Measurements from ENCODE around the gene ZNF429. TPM values are rescaled to one million over a fixed set of nuclear protein-coding genes. Genes with fewer than 3 reads are reported as not detected.

The ZNF429 gene
- polyA plus RNA-seq (2012; ENCODE audit: insufficient read depth, insufficient read length, low read depth) = 5.2 TPM

DNA sequence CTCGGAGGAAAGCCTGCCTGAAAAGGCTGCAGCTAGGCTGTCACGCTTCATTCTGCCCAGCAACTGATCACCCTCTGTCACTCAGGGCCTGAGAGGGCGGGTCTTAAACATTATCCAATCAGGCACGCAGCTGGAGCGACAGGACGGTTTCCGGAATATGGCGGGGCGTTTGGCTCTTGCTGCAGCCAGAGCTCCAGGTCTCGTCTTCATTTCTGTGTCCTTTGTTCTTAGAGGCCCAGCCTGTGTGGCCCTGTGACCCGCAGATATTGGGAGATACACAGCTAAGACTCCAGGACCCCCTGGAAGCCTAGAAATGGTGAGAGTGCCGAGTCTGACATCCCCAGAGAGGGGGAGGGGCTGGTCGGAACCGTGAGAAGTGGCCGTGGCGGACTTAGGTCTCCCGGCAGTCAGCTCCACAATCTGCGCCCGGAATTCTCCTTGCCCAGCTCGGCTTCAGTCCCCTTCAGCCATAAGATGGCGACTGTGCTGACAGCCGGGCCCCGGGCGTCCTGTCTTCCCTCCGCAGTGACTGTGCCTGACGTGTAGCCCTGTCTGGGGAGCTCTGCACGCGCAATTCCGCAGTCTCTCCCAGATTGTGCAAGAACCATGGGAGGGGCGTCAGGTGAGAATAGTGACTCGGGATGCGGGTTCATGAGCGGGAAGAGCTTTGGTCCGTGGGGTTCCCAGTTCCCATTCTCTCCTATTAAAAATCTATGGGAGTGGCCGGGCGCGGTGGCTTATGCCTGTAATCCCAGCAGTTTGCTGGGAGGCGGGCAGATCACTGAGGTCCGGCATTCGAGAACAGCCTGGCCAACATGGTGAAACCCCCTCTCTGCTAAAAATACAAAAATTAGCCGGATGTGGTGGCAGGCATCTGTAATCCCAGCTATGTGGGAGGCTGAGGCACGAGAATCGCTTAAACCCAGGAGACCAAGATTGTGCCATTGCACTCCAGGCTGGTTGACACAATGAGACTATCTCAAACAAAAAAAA, at the start of gene ZNF429:
Gene ZNF429 (plus strand): TSS at position 144 of the 993 bp plus-strand sequence. CDS start 170 bp downstream, at position 314.
- Histone ChIP-seq H3K27me3 (no peaks in the 10 kb centered on the region), H3K4me3 (ENCODE audit: low read depth, low read length) (peak within 1 kb of the TSS; percentile 93), H3K4me1 (no peaks in the 10 kb centered on the region), H3K9me3 (no peaks in the 10 kb centered on the region; the same call in none of the 2 replicates), H3K36me3 (peaks cover 7% of the 10 kb centered on the region)
- TF ChIP-seq, protein P1, sequence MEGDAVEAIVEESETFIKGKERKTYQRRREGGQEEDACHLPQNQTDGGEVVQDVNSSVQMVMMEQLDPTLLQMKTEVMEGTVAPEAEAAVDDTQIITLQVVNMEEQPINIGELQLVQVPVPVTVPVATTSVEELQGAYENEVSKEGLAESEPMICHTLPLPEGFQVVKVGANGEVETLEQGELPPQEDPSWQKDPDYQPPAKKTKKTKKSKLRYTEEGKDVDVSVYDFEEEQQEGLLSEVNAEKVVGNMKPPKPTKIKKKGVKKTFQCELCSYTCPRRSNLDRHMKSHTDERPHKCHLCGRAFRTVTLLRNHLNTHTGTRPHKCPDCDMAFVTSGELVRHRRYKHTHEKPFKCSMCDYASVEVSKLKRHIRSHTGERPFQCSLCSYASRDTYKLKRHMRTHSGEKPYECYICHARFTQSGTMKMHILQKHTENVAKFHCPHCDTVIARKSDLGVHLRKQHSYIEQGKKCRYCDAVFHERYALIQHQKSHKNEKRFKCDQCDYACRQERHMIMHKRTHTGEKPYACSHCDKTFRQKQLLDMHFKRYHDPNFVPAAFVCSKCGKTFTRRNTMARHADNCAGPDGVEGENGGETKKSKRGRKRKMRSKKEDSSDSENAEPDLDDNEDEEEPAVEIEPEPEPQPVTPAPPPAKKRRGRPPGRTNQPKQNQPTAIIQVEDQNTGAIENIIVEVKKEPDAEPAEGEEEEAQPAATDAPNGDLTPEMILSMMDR (IDR thresholded peaks at IDR 0.05; ENCODE audit: low read depth, low read length) = no peak
- DNase-seq = peak; percentile 93

GRCh38 chr19:21460686-21461085, 44.7 kb upstream of the ZNF429 start:
- TF ChIP-seq, protein P1 (IDR thresholded peaks at IDR 0.05; ENCODE audit: low read depth, low read length) = no peak

DNA sequence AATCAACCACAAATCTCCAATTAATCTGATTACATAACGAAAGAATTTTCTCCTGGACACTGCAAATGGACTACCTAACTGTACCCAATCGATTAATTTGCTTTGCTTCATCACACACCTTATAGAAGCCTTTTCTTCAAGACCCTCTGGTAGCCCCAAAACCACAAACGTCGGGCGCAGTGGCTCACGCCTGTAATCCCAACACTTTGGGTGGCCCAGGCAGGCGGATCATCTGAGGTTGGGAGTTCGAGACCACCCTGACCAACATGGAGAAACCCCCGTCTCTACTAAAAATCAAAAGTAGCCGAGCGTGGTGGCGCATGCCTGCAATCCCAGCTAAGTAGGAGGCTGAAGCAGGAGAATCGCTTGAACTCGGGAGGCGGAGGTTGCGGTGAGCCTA, 42.9 kb upstream of the ZNF429 start:
- TF ChIP-seq, protein P1 (IDR thresholded peaks at IDR 0.05; ENCODE audit: low read depth, low read length) = no peak
- Histone ChIP-seq H3K9me3 (no peaks in the 10 kb centered on the region; the same call in 1 of the 2 replicates), H3K4me1 (no peaks in the 10 kb centered on the region), H3K36me3 (no peaks in the 10 kb centered on the region), H3K4me3 (ENCODE audit: low read depth, low read length) (no peak overlapping the region), H3K27me3 (no peaks in the 10 kb centered on the region)
- DNase-seq = no peak

More at GRCh38 chr19:21460686-21461085, 44.7 kb upstream of the ZNF429 start:
- Histone ChIP-seq H3K9me3 (no peaks in the 10 kb centered on the region; the same call in 1 of the 2 replicates), H3K4me1 (no peaks in the 10 kb centered on the region), H3K27me3 (no peaks in the 10 kb centered on the region), H3K4me3 (ENCODE audit: low read depth, low read length) (no peak overlapping the region), H3K36me3 (no peaks in the 10 kb centered on the region)
- DNase-seq = no peak

GRCh38 chr19:21463449-21464105, 41.8 kb upstream of the ZNF429 start:
- TF ChIP-seq, protein P1 (IDR thresholded peaks at IDR 0.05; ENCODE audit: low read depth, low read length) = no peak
- Histone ChIP-seq H3K9me3 (no peaks in the 10 kb centered on the region; the same call in none of the 2 replicates), H3K36me3 (no peaks in the 10 kb centered on the region), H3K27me3 (no peaks in the 10 kb centered on the region), H3K4me3 (ENCODE audit: low read depth, low read length) (peak overlapping the region; percentile 11; the same call in 1 of the 2 replicates), H3K4me1 (no peaks in the 10 kb centered on the region)
- DNase-seq = peak; percentile 14

DNA sequence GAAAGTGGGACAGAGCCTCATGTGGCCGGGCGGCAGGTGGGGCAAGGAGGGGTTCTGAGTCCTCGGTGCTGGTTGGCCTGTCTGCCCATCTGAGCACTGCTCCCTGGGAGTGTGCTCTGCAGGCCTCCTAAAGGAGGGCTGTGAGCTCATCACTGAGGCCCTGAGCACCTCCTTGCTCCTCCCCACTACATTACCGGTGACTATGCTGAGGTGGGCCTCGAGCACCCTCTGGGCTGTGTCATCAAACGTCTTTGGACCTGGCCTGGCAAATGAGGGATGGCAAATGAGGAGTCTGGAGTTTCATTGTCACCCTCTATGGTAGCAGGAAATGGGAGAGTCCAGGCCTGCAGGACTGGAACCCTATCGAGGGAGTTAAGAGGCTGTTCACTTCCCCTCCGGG, 38.8 kb upstream of the ZNF429 start:
- DNase-seq = no peak
- no peak overlapping the region for H3K4me3 ChIP-seq (ENCODE audit: low read depth, low read length)
- H3K4me1 ChIP-seq = no peaks in the 10 kb centered on the region
- no peaks in the 10 kb centered on the region; the same call in none of the 2 replicates for H3K9me3 ChIP-seq
- TF ChIP-seq, protein P1 (IDR thresholded peaks at IDR 0.05; ENCODE audit: low read depth, low read length) = no peak
- H3K27me3 ChIP-seq = no peaks in the 10 kb centered on the region
- no peaks in the 10 kb centered on the region for H3K36me3 ChIP-seq
